Measurements from ENCODE around the gene MINK1.
"Not testable (repeated sequence)": the region's sequence is repeated elsewhere in the genome, so short reads cannot be mapped to it uniquely, and the experiment has no call there.

MINK1 gene

GRCh38 chr17:4857347-4857746, 24.2 kb downstream of the MINK1 start:
- not testable (repeated sequence) for H3K4me1 ChIP-seq (ENCODE audit: control insufficient read depth, insufficient read depth, low read length); H3K27me3 ChIP-seq (ENCODE audit: control insufficient read depth, insufficient read depth, low read length); H3K4me3 ChIP-seq (ENCODE audit: low read length); H3K27ac ChIP-seq (ENCODE audit: low read depth, low read length); H3K9ac ChIP-seq (ENCODE audit: low read length); H3K36me3 ChIP-seq (ENCODE audit: control insufficient read depth, insufficient read depth, low read length)

- Histone ChIP-seq H3K36me3 (ENCODE audit: control insufficient read depth, insufficient read depth, low read length) (peaks cover 8% of the 10 kb centered on the region), H3K9ac (ENCODE audit: low read length) (no peak overlapping the region), H3K4me3 (ENCODE audit: low read length) (no peak overlapping the region), H3K4me1 (ENCODE audit: control insufficient read depth, insufficient read depth, low read length) (peaks cover 8% of the 10 kb centered on the region), H3K27me3 (ENCODE audit: control insufficient read depth, insufficient read depth, low read length) (no peaks in the 10 kb centered on the region), H3K27ac (ENCODE audit: low read depth, low read length) (no peak overlapping the region)
These were observed 25.1 kb downstream of the MINK1 start for GRCh38 chr17:4858068-4858881.

- Histone ChIP-seq H3K36me3 (ENCODE audit: control insufficient read depth, insufficient read depth, low read length) (peaks cover 8% of the 10 kb centered on the region), H3K4me3 (ENCODE audit: low read length) (no peak overlapping the region), H3K9ac (ENCODE audit: low read length) (no peak overlapping the region), H3K27me3 (ENCODE audit: control insufficient read depth, insufficient read depth, low read length) (no peaks in the 10 kb centered on the region), H3K27ac (ENCODE audit: low read depth, low read length) (peak overlapping the region; percentile 8), H3K4me1 (ENCODE audit: control insufficient read depth, insufficient read depth, low read length) (peaks cover 8% of the 10 kb centered on the region)
These were observed 25.7 kb downstream of the MINK1 start for GRCh38 chr17:4858882-4859260.

- Histone ChIP-seq H3K27ac (ENCODE audit: low read depth, low read length) (no peak overlapping the region), H3K9ac (ENCODE audit: low read length) (no peak overlapping the region), H3K4me3 (ENCODE audit: low read length) (no peak overlapping the region), H3K4me1 (ENCODE audit: control insufficient read depth, insufficient read depth, low read length) (peaks cover 8% of the 10 kb centered on the region), H3K27me3 (ENCODE audit: control insufficient read depth, insufficient read depth, low read length) (no peaks in the 10 kb centered on the region), H3K36me3 (ENCODE audit: control insufficient read depth, insufficient read depth, low read length) (peaks cover 8% of the 10 kb centered on the region)
These were observed 26.9 kb downstream of the MINK1 start for GRCh38 chr17:4859816-4860625.

- Histone ChIP-seq H3K9ac (ENCODE audit: low read length) (no peak overlapping the region), H3K36me3 (ENCODE audit: control insufficient read depth, insufficient read depth, low read length) (peaks cover 8% of the 10 kb centered on the region), H3K4me3 (ENCODE audit: low read length) (no peak overlapping the region), H3K27me3 (ENCODE audit: control insufficient read depth, insufficient read depth, low read length) (no peaks in the 10 kb centered on the region), H3K4me1 (ENCODE audit: control insufficient read depth, insufficient read depth, low read length) (peaks cover 8% of the 10 kb centered on the region), H3K27ac (ENCODE audit: low read depth, low read length) (no peak overlapping the region)
These were observed 27.5 kb downstream of the MINK1 start for GRCh38 chr17:4860651-4861050.

GRCh38 chr17:4861052-4861451, 27.9 kb downstream of the MINK1 start:
- no peak overlapping the region for H3K4me3 ChIP-seq (ENCODE audit: low read length)
- no peak overlapping the region for H3K9ac ChIP-seq (ENCODE audit: low read length)
- peaks cover 7% of the 10 kb centered on the region for H3K36me3 ChIP-seq (ENCODE audit: control insufficient read depth, insufficient read depth, low read length)
- peaks cover 8% of the 10 kb centered on the region for H3K4me1 ChIP-seq (ENCODE audit: control insufficient read depth, insufficient read depth, low read length)
- H3K27ac ChIP-seq (ENCODE audit: low read depth, low read length) = no peak overlapping the region
- H3K27me3 ChIP-seq (ENCODE audit: control insufficient read depth, insufficient read depth, low read length) = no peaks in the 10 kb centered on the region

- no peak overlapping the region for H3K27ac ChIP-seq (ENCODE audit: low read depth, low read length)
- H3K9ac ChIP-seq (ENCODE audit: low read length) = no peak overlapping the region
- peaks cover 5% of the 10 kb centered on the region for H3K36me3 ChIP-seq (ENCODE audit: control insufficient read depth, insufficient read depth, low read length)
- peaks cover 8% of the 10 kb centered on the region for H3K4me1 ChIP-seq (ENCODE audit: control insufficient read depth, insufficient read depth, low read length)
- no peaks in the 10 kb centered on the region for H3K27me3 ChIP-seq (ENCODE audit: control insufficient read depth, insufficient read depth, low read length)
- no peak overlapping the region for H3K4me3 ChIP-seq (ENCODE audit: low read length)
These were observed 29.6 kb downstream of the MINK1 start for GRCh38 chr17:4862720-4863119.

GRCh38 chr17:4863321-4863720, 30.2 kb downstream of the MINK1 start:
- no peak overlapping the region for H3K27ac ChIP-seq (ENCODE audit: low read depth, low read length)

GRCh38 chr17:4867535-4867934, 34.4 kb downstream of the MINK1 start:
- H3K36me3 ChIP-seq (ENCODE audit: control insufficient read depth, insufficient read depth, low read length); H3K4me1 ChIP-seq (ENCODE audit: control insufficient read depth, insufficient read depth, low read length); H3K9ac ChIP-seq (ENCODE audit: low read length); H3K4me3 ChIP-seq (ENCODE audit: low read length); H3K27ac ChIP-seq (ENCODE audit: low read depth, low read length); H3K27me3 ChIP-seq (ENCODE audit: control insufficient read depth, insufficient read depth, low read length): not testable (repeated sequence)

More at GRCh38 chr17:4863321-4863720, 30.2 kb downstream of the MINK1 start:
- peaks cover 8% of the 10 kb centered on the region for H3K4me1 ChIP-seq (ENCODE audit: control insufficient read depth, insufficient read depth, low read length)
- H3K4me3 ChIP-seq (ENCODE audit: low read length) = no peak overlapping the region
- H3K36me3 ChIP-seq (ENCODE audit: control insufficient read depth, insufficient read depth, low read length) = peaks cover 5% of the 10 kb centered on the region
- no peak overlapping the region for H3K9ac ChIP-seq (ENCODE audit: low read length)
- H3K27me3 ChIP-seq (ENCODE audit: control insufficient read depth, insufficient read depth, low read length) = no peaks in the 10 kb centered on the region

- H3K27ac ChIP-seq (ENCODE audit: low read depth, low read length); H3K9ac ChIP-seq (ENCODE audit: low read length); H3K36me3 ChIP-seq (ENCODE audit: control insufficient read depth, insufficient read depth, low read length); H3K4me3 ChIP-seq (ENCODE audit: low read length); H3K4me1 ChIP-seq (ENCODE audit: control insufficient read depth, insufficient read depth, low read length); H3K27me3 ChIP-seq (ENCODE audit: control insufficient read depth, insufficient read depth, low read length): not testable (repeated sequence)
These were observed 36.2 kb downstream of the MINK1 start for GRCh38 chr17:4869058-4869998.

- H3K27ac ChIP-seq (ENCODE audit: low read depth, low read length) = no peak overlapping the region
These were observed 37.7 kb downstream of the MINK1 start for GRCh38 chr17:4870855-4871254.

GRCh38 chr17:4872786-4873185, 39.6 kb downstream of the MINK1 start:
- Histone ChIP-seq H3K27ac (ENCODE audit: low read depth, low read length) (no peak overlapping the region), H3K9ac (ENCODE audit: low read length) (no peak overlapping the region)

More at GRCh38 chr17:4870855-4871254, 37.7 kb downstream of the MINK1 start:
- Histone ChIP-seq H3K27me3 (ENCODE audit: control insufficient read depth, insufficient read depth, low read length) (no peaks in the 10 kb centered on the region), H3K4me1 (ENCODE audit: control insufficient read depth, insufficient read depth, low read length) (no peaks in the 10 kb centered on the region), H3K9ac (ENCODE audit: low read length) (no peak overlapping the region), H3K36me3 (ENCODE audit: control insufficient read depth, insufficient read depth, low read length) (peaks cover 2% of the 10 kb centered on the region), H3K4me3 (ENCODE audit: low read length) (no peak overlapping the region)

More at GRCh38 chr17:4872786-4873185, 39.6 kb downstream of the MINK1 start:
- Histone ChIP-seq H3K4me1 (ENCODE audit: control insufficient read depth, insufficient read depth, low read length) (no peaks in the 10 kb centered on the region), H3K36me3 (ENCODE audit: control insufficient read depth, insufficient read depth, low read length) (peaks cover 2% of the 10 kb centered on the region), H3K27me3 (ENCODE audit: control insufficient read depth, insufficient read depth, low read length) (no peaks in the 10 kb centered on the region), H3K4me3 (ENCODE audit: low read length) (no peak overlapping the region)

All from rectal smooth muscle tissue (tissue), 1 donor.